ENCODE measurements around the gene LRRC4B.
"Not testable (repeated sequence)": the region's sequence is repeated elsewhere in the genome, so short reads cannot be mapped to it uniquely, and the experiment has no call there.

LRRC4B gene

DNA sequence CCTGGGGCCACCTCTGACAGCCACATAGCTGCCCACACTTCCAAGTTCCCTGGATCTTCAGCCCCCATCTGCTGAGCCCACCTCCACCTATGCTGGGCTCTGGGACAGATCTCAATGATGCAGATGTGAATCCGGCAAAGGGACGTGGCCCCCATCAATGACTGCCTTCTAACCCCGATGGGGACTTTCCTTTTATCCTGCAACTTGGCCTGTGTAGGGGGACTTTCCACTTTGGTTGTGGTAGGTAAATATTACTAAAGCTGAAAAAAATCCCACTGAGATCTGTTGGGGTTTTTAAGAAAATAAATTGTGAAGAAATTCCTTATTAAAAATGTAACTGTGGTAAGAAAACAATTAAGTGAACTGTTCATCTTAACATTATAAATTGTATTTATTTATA lies 33.8 kb downstream of the LRRC4B start:
- TF ChIP-seq, protein P1, sequence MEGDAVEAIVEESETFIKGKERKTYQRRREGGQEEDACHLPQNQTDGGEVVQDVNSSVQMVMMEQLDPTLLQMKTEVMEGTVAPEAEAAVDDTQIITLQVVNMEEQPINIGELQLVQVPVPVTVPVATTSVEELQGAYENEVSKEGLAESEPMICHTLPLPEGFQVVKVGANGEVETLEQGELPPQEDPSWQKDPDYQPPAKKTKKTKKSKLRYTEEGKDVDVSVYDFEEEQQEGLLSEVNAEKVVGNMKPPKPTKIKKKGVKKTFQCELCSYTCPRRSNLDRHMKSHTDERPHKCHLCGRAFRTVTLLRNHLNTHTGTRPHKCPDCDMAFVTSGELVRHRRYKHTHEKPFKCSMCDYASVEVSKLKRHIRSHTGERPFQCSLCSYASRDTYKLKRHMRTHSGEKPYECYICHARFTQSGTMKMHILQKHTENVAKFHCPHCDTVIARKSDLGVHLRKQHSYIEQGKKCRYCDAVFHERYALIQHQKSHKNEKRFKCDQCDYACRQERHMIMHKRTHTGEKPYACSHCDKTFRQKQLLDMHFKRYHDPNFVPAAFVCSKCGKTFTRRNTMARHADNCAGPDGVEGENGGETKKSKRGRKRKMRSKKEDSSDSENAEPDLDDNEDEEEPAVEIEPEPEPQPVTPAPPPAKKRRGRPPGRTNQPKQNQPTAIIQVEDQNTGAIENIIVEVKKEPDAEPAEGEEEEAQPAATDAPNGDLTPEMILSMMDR (conservative IDR thresholded peaks at IDR 0.05; ENCODE audit: low read depth, low read length), result no peak
- no peak overlapping the region for H3K4me3 ChIP-seq (ENCODE audit: low read depth, low read length)
- DNase-seq (ENCODE audit: low read depth), result no peak

DNA sequence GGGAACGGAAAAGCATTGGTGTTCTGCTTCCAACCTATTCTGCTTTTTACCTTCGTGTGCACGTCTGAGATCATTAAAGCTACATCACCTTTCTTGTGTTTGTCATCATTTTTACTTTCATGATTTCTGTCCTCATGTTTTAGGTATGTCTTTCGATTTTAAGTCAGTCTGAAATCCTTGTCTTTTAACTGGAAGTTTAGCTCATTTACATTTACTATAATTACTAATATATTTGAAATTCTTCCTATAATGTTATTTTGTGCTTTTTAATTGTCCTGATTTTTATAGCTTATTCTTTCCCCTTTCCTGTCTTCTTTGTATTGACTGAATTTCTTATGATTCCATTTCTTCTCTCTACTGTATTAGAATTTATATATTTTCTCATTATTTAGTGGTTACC lies 35.3 kb downstream of the LRRC4B start:
- H3K4me3 ChIP-seq (ENCODE audit: low read depth, low read length), result no peak overlapping the region
- TF ChIP-seq, protein P1 (conservative IDR thresholded peaks at IDR 0.05; ENCODE audit: low read depth, low read length), result no peak
- no peak for DNase-seq (ENCODE audit: low read depth)

DNA sequence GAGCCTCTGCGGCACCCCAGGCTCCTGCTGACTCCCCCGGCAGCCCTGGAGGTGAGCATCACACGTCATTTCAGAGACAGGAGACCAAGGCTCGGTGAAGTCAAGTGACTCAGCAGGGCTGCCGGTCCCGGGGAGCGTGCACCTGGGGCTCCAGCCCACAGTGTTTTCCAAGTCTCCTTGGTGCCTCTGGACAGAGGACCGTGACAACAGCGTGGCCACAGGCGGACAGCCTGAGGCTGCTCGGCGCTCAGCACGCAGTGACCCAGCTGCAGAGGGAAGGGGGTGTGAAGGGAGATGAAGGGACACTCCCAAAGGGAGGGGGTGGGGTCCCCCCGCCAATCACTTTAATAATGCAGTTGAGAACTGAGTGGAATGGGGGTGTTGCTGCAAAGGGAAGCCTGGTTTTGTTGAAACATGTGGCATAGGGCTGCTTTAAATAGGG lies 37.0 kb downstream of the LRRC4B start:
- no peak for DNase-seq (ENCODE audit: low read depth)
- H3K4me3 ChIP-seq (ENCODE audit: low read depth, low read length), result no peak overlapping the region
- TF ChIP-seq, protein P1 (conservative IDR thresholded peaks at IDR 0.05; ENCODE audit: low read depth, low read length), result no peak

DNA sequence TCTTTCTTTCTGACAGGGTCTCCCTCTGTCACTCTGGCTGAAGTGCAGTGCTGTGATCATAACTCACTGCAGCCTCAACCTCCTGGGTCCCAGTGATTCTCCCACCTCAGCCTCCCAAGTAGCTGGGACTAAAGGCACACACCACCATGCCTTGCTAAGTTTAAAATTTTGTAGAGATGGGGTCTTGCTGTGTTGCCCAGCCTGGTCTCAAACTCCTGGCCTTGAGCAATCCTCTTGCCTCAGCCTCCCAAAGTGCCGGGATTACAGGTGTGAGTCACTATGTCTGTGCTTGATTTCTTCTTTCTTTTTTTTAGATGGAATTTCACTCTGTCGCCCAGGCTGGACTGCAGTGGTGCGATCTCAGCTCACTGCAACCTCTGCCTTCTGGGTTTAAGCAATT lies 40.2 kb downstream of the LRRC4B start:
- not testable (repeated sequence) for H3K4me3 ChIP-seq (ENCODE audit: low read depth, low read length); DNase-seq (ENCODE audit: low read depth)

DNA sequence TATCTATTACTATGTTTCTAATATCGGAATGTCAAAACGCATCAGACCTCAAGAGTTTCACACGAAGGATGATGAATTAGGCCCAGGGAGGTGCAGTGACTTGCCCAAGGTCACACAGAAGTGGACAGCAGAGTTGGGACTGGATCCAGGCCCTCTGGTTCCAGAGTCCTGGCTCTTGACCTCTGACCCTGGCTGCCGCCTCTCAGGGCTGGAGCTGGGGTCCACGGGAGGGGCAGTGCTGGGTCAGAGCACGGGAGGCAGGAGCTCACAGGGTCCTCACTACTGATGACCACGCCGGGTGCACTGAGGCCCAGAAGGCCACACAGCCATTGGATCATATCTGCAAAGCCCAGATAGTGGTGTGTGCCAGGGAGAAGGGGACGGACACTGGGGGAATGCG lies 45.4 kb downstream of the LRRC4B start:
- DNase-seq (ENCODE audit: low read depth), result no peak
- TF ChIP-seq, protein P1 (conservative IDR thresholded peaks at IDR 0.05; ENCODE audit: low read depth, low read length), result no peak

DNA sequence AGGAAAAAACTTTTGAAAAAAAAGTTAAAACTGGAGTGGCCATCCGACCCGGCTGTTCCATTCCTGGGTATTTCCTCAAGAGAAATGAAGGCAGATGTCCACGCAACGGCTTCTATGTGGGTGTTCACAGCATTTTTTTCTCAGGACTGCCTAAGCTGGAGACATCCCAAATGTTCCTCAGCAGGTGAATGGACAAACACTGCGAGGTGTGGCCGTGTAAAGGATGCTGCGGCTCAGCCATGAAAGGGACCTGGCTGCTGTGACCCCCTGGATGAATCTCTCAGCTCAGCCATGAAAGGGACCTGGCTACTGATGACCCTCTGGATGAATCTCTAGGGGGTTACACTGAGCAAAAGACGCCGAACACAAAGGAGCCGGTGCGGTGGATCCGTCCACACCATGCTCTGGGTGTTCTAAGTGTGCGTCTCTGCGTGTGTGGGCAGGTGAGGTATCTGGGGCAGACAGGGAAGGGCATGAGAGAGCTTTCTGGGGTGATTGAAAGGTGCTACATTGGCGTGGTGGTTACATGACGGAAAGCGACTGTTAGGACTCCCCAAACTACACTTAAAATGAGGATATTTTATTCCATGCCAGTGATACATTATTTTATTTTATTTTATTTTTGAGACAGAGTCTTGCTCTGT lies 47.3 kb downstream of the LRRC4B start:
- no peak for DNase-seq (ENCODE audit: low read depth)
- TF ChIP-seq, protein P1 (conservative IDR thresholded peaks at IDR 0.05; ENCODE audit: low read depth, low read length), result no peak
- no peak overlapping the region for H3K4me3 ChIP-seq (ENCODE audit: low read depth, low read length)

More for the DNA sequence above, 45.4 kb downstream of the LRRC4B start:
- H3K4me3 ChIP-seq (ENCODE audit: low read depth, low read length), result no peak overlapping the region

DNA sequence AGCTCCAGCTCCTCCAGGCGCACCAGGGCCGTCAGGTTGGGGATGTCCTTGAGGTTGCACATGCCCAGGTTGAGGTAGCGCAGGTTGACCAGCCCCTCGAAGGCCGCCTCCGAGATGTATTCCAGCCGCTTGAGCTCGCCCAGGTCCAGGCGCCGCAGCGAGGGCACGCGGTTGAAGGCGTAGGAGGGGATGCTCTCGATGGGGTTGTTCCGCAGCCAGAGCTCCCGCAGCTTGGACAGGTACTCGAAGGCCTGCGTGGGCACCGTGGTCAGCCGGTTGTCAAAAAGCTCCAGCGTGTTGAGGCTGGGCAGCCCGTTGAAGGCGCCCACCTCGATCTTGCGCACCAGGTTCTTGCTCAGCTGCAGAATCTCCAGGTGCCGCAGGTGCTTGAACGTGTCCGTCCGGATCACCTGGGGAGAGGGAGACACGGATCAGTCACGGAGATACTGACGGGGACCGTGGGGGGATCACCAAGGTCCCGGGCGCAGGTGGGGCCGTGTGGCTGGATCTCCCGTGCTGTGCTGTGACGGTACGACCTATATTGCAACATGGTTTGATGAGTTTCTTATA lies 49.1 kb downstream of the LRRC4B start:
- TF ChIP-seq, protein P1 (conservative IDR thresholded peaks at IDR 0.05; ENCODE audit: low read depth, low read length), result no peak
- H3K4me3 ChIP-seq (ENCODE audit: low read depth, low read length), result no peak overlapping the region
- no peak for DNase-seq (ENCODE audit: low read depth)

All from choroid plexus epithelial cell (primary cell).